HG02938 (cell line): ENCODE data around the gene TXNRD1.
A peak's percentile ranks its signal among the peaks of the same experiment; 100 is the strongest.
"Not testable (repeated sequence)": the region's sequence is repeated elsewhere in the genome, so short reads cannot be mapped to it uniquely, and the experiment has no call there.

Experiments used
- ATAC-seq: cut with Tn5 transposase; IDR thresholded peaks from one replicate; pipeline ENCODE4 v1.9.1; 2021; ENCODE audit warnings: mild to moderate bottlenecking, moderate library complexity; ENCODE audit not compliant: unreplicated experiment

Gene TXNRD1

GRCh38 chr12:104215638-104216297 is at the start of gene TXNRD1:
TXNRD1 (plus strand) TSS chr12:104215779; CDS start chr12:104215803, 24 bp downstream.
- peak; percentile 86 for ATAC-seq

- ATAC-seq: no peak
Observed at GRCh38 chr12:104165801-104166200, 49.8 kb upstream of the TXNRD1 start.

- no peak for ATAC-seq
Observed at GRCh38 chr12:104166465-104166864, 49.1 kb upstream of the TXNRD1 start.

- ATAC-seq: no peak
Observed at GRCh38 chr12:104167519-104168458, 47.8 kb upstream of the TXNRD1 start.

GRCh38 chr12:104168596-104168995 is 47.0 kb upstream of the TXNRD1 start:
- ATAC-seq: no peak

- ATAC-seq: no peak
Observed at GRCh38 chr12:104171785-104172569, 43.6 kb upstream of the TXNRD1 start.

- no peak for ATAC-seq
Observed at GRCh38 chr12:104172570-104172947, 43.0 kb upstream of the TXNRD1 start.

GRCh38 chr12:104173804-104174203 is 41.8 kb upstream of the TXNRD1 start:
- ATAC-seq: not testable (repeated sequence)

- no peak for ATAC-seq
Observed at GRCh38 chr12:104175726-104176247, 39.8 kb upstream of the TXNRD1 start.

- no peak for ATAC-seq
Observed at GRCh38 chr12:104177336-104177662, 38.3 kb upstream of the TXNRD1 start.

- no peak for ATAC-seq
Observed at GRCh38 chr12:104177663-104178501, 37.7 kb upstream of the TXNRD1 start.

- no peak for ATAC-seq
Observed at GRCh38 chr12:104180374-104180773, 35.2 kb upstream of the TXNRD1 start.

GRCh38 chr12:104181313-104181712 is 34.3 kb upstream of the TXNRD1 start:
- no peak for ATAC-seq

GRCh38 chr12:104182144-104182543 is 33.4 kb upstream of the TXNRD1 start:
- no peak for ATAC-seq

- no peak for ATAC-seq
Observed at GRCh38 chr12:104182621-104183378, 32.8 kb upstream of the TXNRD1 start.

GRCh38 chr12:104183443-104183842 is 32.1 kb upstream of the TXNRD1 start:
- no peak for ATAC-seq

- ATAC-seq: no peak
Observed at GRCh38 chr12:104187446-104188155, 28.0 kb upstream of the TXNRD1 start.

GRCh38 chr12:104188534-104188933 is 27.0 kb upstream of the TXNRD1 start:
- ATAC-seq: no peak
